GM19324 (cell line): ENCODE measurements around the gene FTCD.

Source experiments
- ATAC-seq: cut with Tn5 transposase; IDR thresholded peaks from one replicate; pipeline ENCODE4 v1.9.1; 2021; ENCODE audit warnings: mild to moderate bottlenecking, moderate library complexity; ENCODE audit not compliant: unreplicated experiment, low FRiP score

The FTCD gene

GRCh38 chr21:46095814-46096595 is 59.4 kb downstream of the FTCD start:
- no peak for ATAC-seq

- ATAC-seq, result no peak
Measured at GRCh38 chr21:46095083-46095719, 60.2 kb downstream of the FTCD start.

DNA sequence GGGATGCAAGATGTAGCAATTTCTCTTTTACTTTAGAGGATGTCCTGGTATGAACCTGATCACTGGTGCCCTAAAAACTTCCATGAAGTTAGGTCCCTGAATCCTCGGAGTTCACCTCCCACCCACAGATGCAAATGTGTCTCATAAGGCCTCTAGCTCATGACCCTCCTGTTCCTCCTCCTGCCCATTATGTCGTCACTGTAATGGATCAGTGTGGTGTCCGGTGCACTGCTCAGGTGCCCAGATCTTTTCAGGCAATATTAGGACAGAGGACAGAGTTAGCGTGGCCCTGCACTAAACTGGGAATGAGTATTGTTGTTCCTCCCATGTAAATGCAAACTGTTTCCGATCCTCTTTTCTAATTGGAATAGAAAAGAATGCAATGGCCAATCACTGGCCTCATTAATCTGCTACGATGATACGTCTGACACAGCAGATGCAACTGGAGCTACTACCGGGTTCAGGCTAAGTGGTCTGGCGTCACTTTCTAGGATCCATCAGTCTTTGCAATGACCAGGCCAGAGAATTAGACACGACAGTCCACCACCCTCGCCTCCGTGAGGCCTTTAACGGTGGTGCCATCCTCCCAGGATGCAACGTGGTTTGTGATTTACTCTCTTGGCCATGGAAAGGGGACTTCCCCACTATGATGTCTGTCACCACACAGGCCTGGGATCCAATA is 60.8 kb downstream of the FTCD start:
- ATAC-seq, result no peak

DNA sequence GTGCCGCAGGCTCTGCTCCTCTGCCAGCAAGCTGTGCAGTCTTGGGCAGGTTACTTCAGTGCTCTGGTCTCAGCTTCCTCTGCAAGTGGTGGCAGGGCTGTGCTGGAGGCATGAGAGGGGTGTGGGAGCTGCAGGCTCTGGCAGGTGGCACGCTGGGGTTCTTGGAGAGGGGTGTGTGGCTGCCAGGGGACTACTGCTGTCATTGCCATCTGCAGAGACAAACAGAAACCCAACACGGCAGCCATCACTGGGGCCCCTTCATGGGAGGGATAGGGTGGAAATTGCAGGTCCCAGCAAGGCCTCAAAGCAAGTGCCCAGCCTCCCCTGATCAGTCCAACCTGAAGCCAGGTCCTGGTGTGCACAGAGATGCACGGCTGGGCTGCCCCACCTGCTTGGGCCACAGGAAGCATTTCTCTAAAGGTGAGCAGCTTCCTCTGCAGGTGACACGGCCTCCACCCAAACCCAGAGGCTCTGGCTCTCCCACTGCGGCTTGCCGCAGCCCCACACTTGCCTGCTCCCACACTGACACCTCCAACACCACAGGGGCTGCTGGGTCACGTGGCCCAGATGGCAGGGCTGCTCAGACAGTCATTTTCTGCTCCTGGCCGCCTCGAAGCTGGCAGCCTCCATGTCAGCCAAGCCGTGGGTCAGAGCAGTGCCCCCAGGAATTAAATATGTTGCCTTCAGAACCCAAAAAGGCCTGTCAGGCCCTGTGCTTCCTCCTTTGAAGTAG is 61.5 kb downstream of the FTCD start:
- no peak for ATAC-seq

GRCh38 chr21:46092811-46093667 is 62.3 kb downstream of the FTCD start:
- ATAC-seq, result no peak

DNA sequence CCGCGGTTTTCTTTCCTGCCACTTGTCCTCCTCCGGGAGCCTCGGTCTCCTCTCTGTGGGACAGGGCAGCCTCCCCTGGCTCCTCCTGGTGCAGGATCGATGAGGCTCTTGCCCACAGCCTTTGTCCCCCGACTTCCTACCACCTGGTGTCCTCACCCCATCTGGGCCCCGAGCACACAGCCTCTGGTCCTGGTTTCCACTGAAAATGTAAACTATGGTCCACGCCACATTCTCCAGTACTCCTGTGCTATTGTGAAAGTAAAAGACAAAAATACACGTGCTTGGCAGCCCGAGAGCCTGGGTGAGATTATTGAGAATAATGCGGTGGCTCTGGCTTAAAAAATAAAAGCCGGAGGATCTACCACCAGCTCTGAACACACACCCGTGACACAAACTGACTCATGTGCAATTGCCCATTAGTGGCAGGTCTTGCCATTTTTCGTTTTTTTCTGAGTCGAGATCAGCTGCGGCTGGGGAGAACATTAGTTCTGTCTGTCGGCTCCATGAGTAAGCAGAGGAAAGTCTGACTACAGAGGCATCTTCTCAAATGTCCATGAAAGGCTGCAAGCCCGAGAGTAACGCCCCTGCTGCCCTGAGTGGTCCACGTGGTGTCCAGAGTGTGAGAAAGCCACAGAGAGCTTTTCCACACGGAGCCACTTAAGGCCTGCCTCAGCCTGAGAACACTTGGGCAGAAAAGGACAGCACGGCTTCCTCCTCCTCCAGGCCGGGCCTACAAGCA is 63.2 kb downstream of the FTCD start:
- ATAC-seq, result no peak

- ATAC-seq, result no peak
Measured at GRCh38 chr21:46091631-46092025, 63.8 kb downstream of the FTCD start.

DNA sequence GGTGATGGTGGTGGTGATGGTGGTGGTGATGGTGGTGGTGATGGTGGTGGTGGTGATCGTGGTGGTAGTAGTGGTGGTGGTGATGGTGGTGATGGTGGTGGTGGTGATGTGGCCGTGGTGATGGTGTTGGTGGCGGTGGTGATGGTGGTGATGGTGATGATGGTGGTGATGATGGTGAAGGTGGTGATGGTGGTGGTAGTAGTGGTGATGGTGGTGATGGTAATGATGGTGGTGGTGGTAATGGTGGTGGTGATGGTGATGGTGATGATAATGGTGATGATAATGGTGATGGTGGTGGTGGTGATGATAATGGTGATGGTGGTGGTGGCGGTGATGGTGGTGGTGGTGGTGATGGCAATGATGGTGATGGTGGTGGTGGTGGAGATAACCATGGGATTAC is 64.3 kb downstream of the FTCD start:
- ATAC-seq, result no peak

DNA sequence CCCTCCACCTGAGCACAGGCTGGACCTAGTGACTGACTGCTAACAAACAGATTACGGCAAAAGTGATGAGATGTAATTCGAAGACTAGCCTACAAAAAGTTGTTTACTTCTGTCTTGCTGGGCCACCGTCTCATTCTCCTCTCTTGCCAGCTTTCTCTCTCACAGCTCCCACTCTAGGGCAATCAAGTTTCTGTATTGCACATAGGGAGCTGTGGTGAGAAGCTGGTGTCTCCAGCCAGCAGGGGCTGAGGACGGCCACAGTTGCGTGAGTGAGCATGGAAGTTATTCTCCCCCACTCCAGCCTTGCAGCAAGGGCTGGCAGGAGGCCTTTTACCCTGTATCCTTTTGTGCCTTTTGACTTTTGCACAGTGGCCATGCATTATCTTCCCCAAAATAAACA is 66.1 kb downstream of the FTCD start:
- no peak for ATAC-seq

DNA sequence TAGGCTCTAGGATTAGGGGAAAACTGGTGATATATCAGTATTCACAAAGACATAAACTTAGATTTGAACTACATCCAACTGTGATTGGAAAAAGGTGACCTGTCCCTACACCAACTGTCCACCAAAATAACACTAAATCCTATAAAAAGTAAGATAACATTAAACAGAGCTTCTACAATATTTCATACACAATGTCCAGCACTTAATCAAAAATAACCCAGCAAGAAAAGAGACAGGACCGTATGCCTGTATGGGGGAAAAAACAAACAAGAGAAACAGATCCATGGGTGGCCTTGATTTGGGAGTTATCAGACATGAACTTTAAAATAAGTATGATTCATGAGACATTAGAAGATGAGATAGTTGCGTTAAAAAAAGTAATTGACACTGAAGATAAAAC is 67.2 kb downstream of the FTCD start:
- no peak for ATAC-seq

DNA sequence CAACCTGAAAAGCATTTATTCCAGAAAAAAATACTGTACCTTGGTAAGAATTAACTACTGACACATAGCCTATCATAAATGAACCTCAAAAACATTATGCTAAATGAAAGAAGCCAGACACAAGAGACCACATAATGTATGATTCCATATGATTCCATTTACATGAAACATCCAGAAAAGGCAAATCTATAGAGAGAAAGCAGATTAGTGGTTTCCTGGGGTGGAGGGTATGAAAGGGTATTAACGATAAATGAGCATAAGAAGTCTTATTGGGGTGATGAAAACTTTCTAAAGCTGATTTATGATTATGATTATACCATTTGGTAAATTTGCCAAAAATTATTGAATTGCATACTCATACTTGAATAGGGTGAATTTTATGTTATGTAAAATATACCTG is 67.7 kb downstream of the FTCD start:
- no peak for ATAC-seq
